Loucy (cell line): ENCODE data around the gene AQP9.

Experiments
- H2AFZ ChIP-seq: fragments of 200-600 bp; sonication (generic); 2 replicates; pipeline ENCODE4 v1.6.0; 2016; ENCODE audit warnings: antibody characterized with exemption, mild to moderate bottlenecking, low read length, moderate library complexity
- H3F3A ChIP-seq: fragments of 200-600 bp; 2 replicates; pipeline ENCODE4 v1.6.0; 2016; ENCODE audit warnings: antibody characterized with exemption, low read depth, mild to moderate bottlenecking
- H3K27me3 ChIP-seq: fragments of 200-600 bp; sonication (generic); 2 replicates; pipeline ENCODE4 v1.6.1; 2014; ENCODE audit warnings: low read length, mild to moderate bottlenecking; ENCODE audit not compliant: insufficient read depth, poor library complexity, severe bottlenecking
- H3K36me3 ChIP-seq: fragments of 200-600 bp; sonication (generic); 2 replicates; pipeline ENCODE4 v1.6.1; 2016; ENCODE audit warnings: low read length; ENCODE audit not compliant: insufficient read depth
- H3K4me1 ChIP-seq: fragments of 200-600 bp; sonication (generic); 2 replicates; pipeline ENCODE4 v1.5.1; 2014; ENCODE audit warnings: low read length, mild to moderate bottlenecking; ENCODE audit not compliant: insufficient read depth, poor library complexity, severe bottlenecking
- H3K4me2 ChIP-seq: fragments of 200-600 bp; sonication (generic); 2 replicates; pipeline ENCODE4 v1.6.0; 2014; ENCODE audit warnings: antibody characterized with exemption, low read length, low read depth, mild to moderate bottlenecking; ENCODE audit not compliant: poor library complexity, severe bottlenecking
- H3K4me3 ChIP-seq: fragments of 200-600 bp; sonication (generic); 2 replicates; pipeline ENCODE4 v1.5.1; 2014; ENCODE audit warnings: low read length, mild to moderate bottlenecking, mixed read lengths; ENCODE audit not compliant: poor library complexity, severe bottlenecking
- H3K79me2 ChIP-seq: fragments of 200-600 bp; sonication (generic); 2 replicates; pipeline ENCODE4 v1.6.1; 2014; ENCODE audit warnings: low read length; ENCODE audit not compliant: insufficient read depth
- H3K9ac ChIP-seq: fragments of 200-600 bp; sonication (generic); 2 replicates; pipeline ENCODE4 v1.6.0; 2014; ENCODE audit warnings: mild to moderate bottlenecking, low read depth, low read length, moderate library complexity; ENCODE audit not compliant: poor library complexity, severe bottlenecking
- H3K9me2 ChIP-seq: fragments of 200-600 bp; sonication (generic); replicated peaks from 2 replicates; pipeline ENCODE4 v1.6.1; 2016; ENCODE audit warnings: low read depth, low read length, mixed read lengths
- H3K9me3 ChIP-seq: fragments of 200-600 bp; sonication (generic); 2 replicates; pipeline ENCODE4 v1.6.1; 2014; ENCODE audit warnings: mild to moderate bottlenecking, antibody characterized with exemption, low read length, low read depth; ENCODE audit not compliant: insufficient read depth
- H4K20me1 ChIP-seq: fragments of 200-600 bp; sonication (generic); 2 replicates; pipeline ENCODE4 v1.6.0; 2014; ENCODE audit warnings: antibody characterized with exemption, low read length, mild to moderate bottlenecking; ENCODE audit not compliant: insufficient read depth, poor library complexity, severe bottlenecking
- CTCF ChIP-seq: fragments of 200-600 bp; sonication (generic); conservative IDR thresholded peaks from 2 replicates; pipeline ENCODE4 v1.5.1; 2014; ENCODE audit warnings: mild to moderate bottlenecking, antibody characterized with exemption, low read length
- EZH2phosphoT487 ChIP-seq: fragments of 200-600 bp; IDR thresholded peaks from 2 replicates; pipeline ENCODE4 v1.6.1; 2018; ENCODE audit warnings: antibody characterized with exemption, mild to moderate bottlenecking, moderate library complexity, borderline replicate concordance

AQP9 gene

GRCh38 chr15:58119016-58119415 lies 19.2 kb upstream of the AQP9 start:
- Histone ChIP-seq H3K9me3 (no peaks in the 10 kb centered on the region), H3K9me2 (no peaks in the 10 kb centered on the region), H3K27me3 (no peaks in the 10 kb centered on the region), H4K20me1 (no peaks in the 10 kb centered on the region), H3K79me2 (no peaks in the 10 kb centered on the region), H3K4me1 (no peaks in the 10 kb centered on the region), H3F3A (no peaks in the 10 kb centered on the region), H3K4me2 (no peak overlapping the region), H3K36me3 (no peaks in the 10 kb centered on the region), H3K9ac (no peak overlapping the region), H3K4me3 (no peak overlapping the region), H2AFZ (no peak overlapping the region)
- TF ChIP-seq EZH2phosphoT487, result no peak
- no peak for TF ChIP-seq CTCF

GRCh38 chr15:58124585-58124984 lies 13.6 kb upstream of the AQP9 start:
- Histone ChIP-seq H3K79me2 (no peaks in the 10 kb centered on the region), H2AFZ (no peak overlapping the region), H4K20me1 (no peaks in the 10 kb centered on the region), H3K4me3 (no peak overlapping the region), H3K4me2 (no peak overlapping the region), H3K36me3 (no peaks in the 10 kb centered on the region), H3K9me3 (no peaks in the 10 kb centered on the region), H3K9me2 (no peaks in the 10 kb centered on the region), H3K27me3 (no peaks in the 10 kb centered on the region), H3K9ac (no peak overlapping the region), H3F3A (no peaks in the 10 kb centered on the region), H3K4me1 (no peaks in the 10 kb centered on the region)
- no peak for TF ChIP-seq CTCF
- no peak for TF ChIP-seq EZH2phosphoT487

GRCh38 chr15:58125333-58125732 lies 12.8 kb upstream of the AQP9 start:
- no peak overlapping the region for H3K9ac ChIP-seq
- no peaks in the 10 kb centered on the region for H3K27me3 ChIP-seq
- TF ChIP-seq CTCF (no peak), EZH2phosphoT487 (no peak)
- H3K4me2 ChIP-seq, result no peak overlapping the region
- H3K36me3 ChIP-seq, result no peaks in the 10 kb centered on the region
- no peaks in the 10 kb centered on the region for H3K9me2 ChIP-seq
- H3K9me3 ChIP-seq, result no peaks in the 10 kb centered on the region
- no peak overlapping the region for H2AFZ ChIP-seq
- H4K20me1 ChIP-seq, result no peaks in the 10 kb centered on the region
- no peaks in the 10 kb centered on the region for H3K4me1 ChIP-seq
- no peaks in the 10 kb centered on the region for H3F3A ChIP-seq
- H3K79me2 ChIP-seq, result no peaks in the 10 kb centered on the region
- H3K4me3 ChIP-seq, result no peak overlapping the region
